Measurements from ENCODE around the gene FBLN2.

Gene FBLN2

GRCh38 chr3:13644341-13645117 is 95.6 kb downstream of the FBLN2 start:
- no peak for TF ChIP-seq CTCF (IDR thresholded peaks at IDR 0.05; ENCODE audit: low read depth, low read length)
- H3K4me3 ChIP-seq (replicated peaks in 1 of 2; ENCODE audit: low read depth in 2 of 2, low read length in 2 of 2), result no peak overlapping the region
- DNase-seq (ENCODE audit: low read depth in 2 of 2), result peak; percentile 5 to 21

GRCh38 chr3:13645801-13646637 is 97.1 kb downstream of the FBLN2 start:
- TF ChIP-seq CTCF (IDR thresholded peaks at IDR 0.05; ENCODE audit: low read depth, low read length), result no peak
- no peak overlapping the region for H3K4me3 ChIP-seq (replicated peaks in 1 of 2; ENCODE audit: low read depth in 2 of 2, low read length in 2 of 2)
- DNase-seq (ENCODE audit: low read depth in 2 of 2), result no peak

- no peak for TF ChIP-seq CTCF (IDR thresholded peaks at IDR 0.05; ENCODE audit: low read depth, low read length)
- H3K4me3 ChIP-seq (replicated peaks in 1 of 2; ENCODE audit: low read depth in 2 of 2, low read length in 2 of 2), result no peak overlapping the region
- DNase-seq (ENCODE audit: low read depth in 2 of 2), result peak; percentile 23 to 46
Observed at GRCh38 chr3:13647298-13648059, 98.6 kb downstream of the FBLN2 start.

GRCh38 chr3:13648060-13649001 is 99.4 kb downstream of the FBLN2 start:
- peak; percentile 78 to 87 for DNase-seq (ENCODE audit: low read depth in 2 of 2)
- peak; percentile 99 for TF ChIP-seq CTCF (IDR thresholded peaks at IDR 0.05; ENCODE audit: low read depth, low read length)
- H3K4me3 ChIP-seq (replicated peaks in 1 of 2; ENCODE audit: low read depth in 2 of 2, low read length in 2 of 2), result no peak overlapping the region

- H3K4me3 ChIP-seq (replicated peaks in 1 of 2; ENCODE audit: low read depth in 2 of 2, low read length in 2 of 2), result no peak overlapping the region
- peak; percentile 69 to 78 for DNase-seq (ENCODE audit: low read depth in 2 of 2)
- TF ChIP-seq CTCF (IDR thresholded peaks at IDR 0.05; ENCODE audit: low read depth, low read length), result peak; percentile 93
Observed at GRCh38 chr3:13650210-13651056, 101.5 kb downstream of the FBLN2 start.

Data from cardiac fibroblast (primary cell).